Neural cell (in vitro differentiated cells): Measurements from ENCODE around the gene PYGM.

ENCODE experiments used
- CTCF ChIP-seq: fragments of 450-650 bp; IDR thresholded peaks from 2 replicates; pipeline ENCODE4 v1.5.1; 2014; ENCODE audit warnings: antibody characterized with exemption, mild to moderate bottlenecking, moderate library complexity; ENCODE audit not compliant: poor library complexity, severe bottlenecking
- POLR2AphosphoS5 ChIP-seq: IDR thresholded peaks from 2 replicates; pipeline ENCODE4 v1.6.1; 2012
- RAD21 ChIP-seq: fragments of 450-650 bp; conservative IDR thresholded peaks from 2 replicates; pipeline ENCODE4 v1.6.1; 2014; ENCODE audit warnings: antibody characterized with exemption, mild to moderate bottlenecking, moderate library complexity
- TAF1 ChIP-seq: IDR thresholded peaks from 2 replicates; pipeline ENCODE4 v1.6.1; 2012; ENCODE audit warnings: low read depth

GRCh38 chr11:64799256-64799622 is 39.5 kb upstream of the PYGM start:
- no peak for TF ChIP-seq CTCF
- no peak for TF ChIP-seq RAD21
- TF ChIP-seq POLR2AphosphoS5, result no peak
- TF ChIP-seq TAF1, result no peak
